K562 (cell line): Measurements from ENCODE around the gene SLC48A1. TPM values are rescaled to one million over a fixed set of nuclear protein-coding genes. Genes with fewer than 3 reads are reported as not detected.

Source experiments
- ATAC-seq: fragments of 200-7000 bp; cut with Tn5 transposase; 3 replicates; pipeline ENCODE4 v1.9.1; 2020; ENCODE audit warnings: moderate library complexity
- BruUV-seq: library from RNA; stranded (reverse); fragments of 400-500 nt; replicated peaks from 2 replicates; lab custom pipeline; 2021; lab: Mats Ljungman, UMichigan
- CTCF ChIA-PET: fragments of 300-600 bp; formaldehyde crosslinking; extraction: SDS; loops from one replicate; lab custom pipeline; 2021; ENCODE audit warnings: low intra/inter-chr PET ratio; lab: Yijun Ruan, JAX
- POLR2A ChIA-PET: fragments of 300-600, 350-650 bp; sonication (Branson Sonifier 250); formaldehyde crosslinking; extraction: SDS; loops from one replicate; lab custom pipeline; 2021; ENCODE audit warnings: antibody characterized with exemption, inconsistent platforms; lab: Yijun Ruan, JAX
- DNase-seq, 4 experiments: peaks; one replicate each; pipeline versions ENCODE4 v3.0.0 to v3.0.0-alpha.2; 2011 to 2018; ENCODE audit warnings: low spot score in 3 of 4, mixed read lengths in 3 of 4; ENCODE audit errors: extremely low read depth in 1 of 4
- FAIRE-seq: peaks from 2 replicates; lab custom pipeline; 2011; peaks lifted over from hg19 to GRCh38; lab: Jason Lieb, UNC
- H2AFZ ChIP-seq: 2 replicates; pipeline ENCODE4 v1.6.0; 2011; ENCODE audit warnings: low read depth, low read length, control low read depth, inconsistent platforms
- H3K27ac ChIP-seq: fragments of 200-600 bp; 3 replicates; pipeline ENCODE4 v1.8.0; 2011; ENCODE audit warnings: low read depth, mild to moderate bottlenecking, control low read depth, inconsistent platforms, low read length, moderate library complexity, mixed read lengths; ENCODE audit errors: extremely low read depth
- H3K27me3 ChIP-seq, 2 experiments: fragments of 300-600 bp in 1 of 2; 2 replicates in 1 of 2; 3 replicates in 1 of 2; pipeline versions ENCODE4 v1.6.0 to v1.8.0; 2011; ENCODE audit warnings: inconsistent platforms in 2 of 2, low read length in 2 of 2, mild to moderate bottlenecking in 1 of 2, mixed read lengths in 1 of 2, moderate library complexity in 1 of 2; ENCODE audit not compliant: control insufficient read depth in 2 of 2, insufficient read depth in 2 of 2
- H3K36me3 ChIP-seq: fragments of 300-600 bp; 3 replicates; pipeline ENCODE4 v1.8.0; 2011; ENCODE audit warnings: mild to moderate bottlenecking, low read length, inconsistent platforms; ENCODE audit not compliant: control insufficient read depth, insufficient read depth
- H3K4me1 ChIP-seq, 2 experiments: fragments of 200-600 bp in 1 of 2; replicated peaks in 1 of 2; 2 replicates in 1 of 2; 3 replicates in 1 of 2; pipeline versions ENCODE4 v1.5.1 to v1.8.0; 2011; ENCODE audit warnings: inconsistent platforms in 2 of 2, low read length in 2 of 2, mild to moderate bottlenecking in 1 of 2, mixed read lengths in 1 of 2, moderate library complexity in 1 of 2; ENCODE audit not compliant: control insufficient read depth in 2 of 2, insufficient read depth in 2 of 2
- H3K4me2 ChIP-seq: 2 replicates; pipeline ENCODE4 v1.6.1; 2011; ENCODE audit warnings: low read length, control low read depth, inconsistent platforms, mixed read lengths; ENCODE audit not compliant: insufficient read depth
- H3K4me3 ChIP-seq: fragments of 200-600 bp; sonication (generic), shearing (Covaris generic); 2 replicates; pipeline ENCODE4 v1.5.1; 2016; ENCODE audit warnings: control low read depth, inconsistent platforms
- H3K79me2 ChIP-seq: fragments of 200-600 bp; 3 replicates; pipeline ENCODE4 v1.8.0; 2011; ENCODE audit warnings: low read length, inconsistent platforms; ENCODE audit not compliant: control insufficient read depth, insufficient read depth
- H3K9ac ChIP-seq, 2 experiments: 2 replicates each; pipeline versions ENCODE4 v1.6.0 to v1.6.1; 2011; ENCODE audit warnings: low read depth in 2 of 2, low read length in 2 of 2, control low read depth in 1 of 2, inconsistent platforms in 1 of 2, mild to moderate bottlenecking in 1 of 2, mixed read lengths in 1 of 2; ENCODE audit not compliant: insufficient read depth in 1 of 2
- H3K9me1 ChIP-seq: one replicate; pipeline ENCODE4 v1.6.0; 2011; ENCODE audit warnings: inconsistent platforms, mild to moderate bottlenecking, low read length, moderate library complexity; ENCODE audit not compliant: control insufficient read depth, insufficient read depth
- H3K9me3 ChIP-seq: replicated peaks from 2 replicates; pipeline ENCODE4 v1.5.1; 2011; ENCODE audit warnings: low read depth, low read length, inconsistent platforms; ENCODE audit not compliant: control insufficient read depth, insufficient read depth
- H4K20me1 ChIP-seq: replicated peaks from 2 replicates; pipeline ENCODE4 v1.6.1; 2011; ENCODE audit warnings: low read length, inconsistent platforms, mixed read lengths; ENCODE audit not compliant: control insufficient read depth, insufficient read depth
- CBX3 ChIP-seq, 2 experiments: IDR thresholded peaks; 1 replicate in 1 of 2; 2 replicates in 1 of 2; pipeline ENCODE4 v1.6.1; 2012; ENCODE audit warnings: inconsistent platforms in 2 of 2, low read length in 2 of 2, borderline replicate concordance in 1 of 2, control low read depth in 1 of 2
- FOXA1 ChIP-seq: fragments of 450-650 bp; IDR thresholded peaks from 2 replicates; pipeline ENCODE4 v1.6.1; 2016; ENCODE audit warnings: mild to moderate bottlenecking, borderline replicate concordance
- SRF ChIP-seq, 2 experiments: fragments of 250-450, 450-650 bp in 1 of 2; sonication (Bioruptor Pico) in 1 of 2; sonication (generic) in 1 of 2; formaldehyde crosslinking; IDR thresholded peaks; 2 replicates each; pipeline versions ENCODE4 v1.5.0 to v1.5.1; 2020 to 2022; ENCODE audit warnings: mild to moderate bottlenecking in 1 of 2, missing genetic modification reagents in 1 of 2
- USF1 ChIP-seq: sonication (generic); formaldehyde crosslinking; IDR thresholded peaks from 2 replicates; pipeline ENCODE4 v1.9.0; 2022; ENCODE audit warnings: mild to moderate bottlenecking, missing genetic modification reagents
- YBX1 ChIP-seq: fragments of 450-650 bp; IDR thresholded peaks from 2 replicates; pipeline ENCODE4 v1.7.1; 2016; ENCODE audit warnings: mild to moderate bottlenecking
- ZNF584 ChIP-seq: fragments of 200-800 bp; sonication (Bioruptor generic); IDR thresholded peaks from 2 replicates; pipeline ENCODE4 v1.6.1; 2016; ENCODE audit warnings: low read depth, mild to moderate bottlenecking, missing genetic modification characterization, missing compliant biosample characterization
- WGBS: fragments of 100-300 bp; shearing (Covaris generic); methylation state at CpG from one replicate; pipeline ENCODE4 v1.1.6; 2016; ENCODE audit warnings: low coverage, mixed read lengths; ENCODE audit not compliant: insufficient coverage; ENCODE audit errors: missing lambda C conversion rate; 5-methylcytosine and 5-hydroxymethylcytosine counted together
- in situ Hi-C: fragments of 300-500 bp; cut with MboI; formaldehyde crosslinking; loops from 4 replicates; pipeline ENCODE4 v1.15.0; 2018; ENCODE audit warnings: inconsistent platforms, mixed read lengths
- intact Hi-C: fragments of 100-400 bp; cut with micrococcal nuclease; formaldehyde crosslinking; loops from 2 replicates; pipeline ENCODE4 v1.14.2; 2022
- polyA plus RNA-seq, 8 experiments: library from polyadenylated mRNA; depleted of rRNA in 4 of 8; stranded (reverse) in 5 of 8; unstranded in 3 of 8; fragments of >200 nt; fragmentation: Nextera tagmentation in 2 of 8; fragmentation: Illumina TruSeq in 1 of 8; extraction: Ambion mirVana in 2 of 8; extraction: Trizol in 1 of 8; gene quantifications; 2 replicates each; pipeline versions ENCODE4 v1.2.1 to v1.2.3, GENCODE V29; 2011 to 2014; ENCODE audit warnings: inconsistent platforms in 1 of 8, missing spikeins in 1 of 8
- total RNA-seq, 7 experiments: library from RNA; depleted of rRNA in 6 of 7; stranded (reverse); fragments of >200 nt in 6 of 7; fragmentation: Illumina TruSeq in 2 of 7; extraction: Trizol in 2 of 7; gene quantifications; 2 replicates each; pipeline versions ENCODE4 v1.2.1 to v1.2.3, GENCODE V29; 2011 to 2021; ENCODE audit warnings: low replicate concordance in 1 of 7

Gene SLC48A1
- total and polyA plus RNA-seq, 9 of the 15 experiments (the other 6 are each of a cell fraction or from before 2014, with no cell fraction given): 10.7 to 37.5 (median 18.7) TPM

GRCh38 chr12:47825173-47825639 is 52.2 kb downstream of the SLC48A1 start:
- peak overlapping the region; percentile 9; the same call in 1 of the 2 replicates for H2AFZ ChIP-seq

More at GRCh38 chr12:47825173-47825639, 52.2 kb downstream of the SLC48A1 start:
- no peak overlapping the region for H3K27ac ChIP-seq
- DNase-seq (no peak), FAIRE-seq (no peak), ATAC-seq (no peak)
- H3K9me1 ChIP-seq: no peaks in the 10 kb centered on the region
- H3K36me3 ChIP-seq: no peaks in the 10 kb centered on the region
- no peaks in the 10 kb centered on the region for H3K9me3 ChIP-seq
- no peak for TF ChIP-seq YBX1
- no peak for TF ChIP-seq FOXA1
- no peak for TF ChIP-seq ZNF584 (CRISPR knock-in tag)
- TF ChIP-seq USF1 (CRISPR knock-in tag): no peak
- no peak for TF ChIP-seq SRF (CRISPR knock-in tag; IDR thresholded peaks at IDR 0.05)
- TF ChIP-seq CBX3 (IDR thresholded peaks at IDR 0.05; ENCODE audit: borderline replicate concordance in 1 of 2, low read length in 2 of 2): no peak
- ChIA-PET CTCF (no interaction called here), POLR2A (interaction anchor here (0.6 to 0.7 kb wide), 2 partner anchors 33 to 554 kb away, joined by 3 read pairs; no protein-coding TSS in a partner anchor)
- H3K4me3 ChIP-seq: no peak overlapping the region
- no peaks in the 10 kb centered on the region for H3K27me3 ChIP-seq
- peaks cover 32 to 42% of the 10 kb centered on the region in 2 experiments for H3K4me1 ChIP-seq
- no TSS peak for BruUV-seq
- in situ Hi-C loops: no loop called here
- H3K4me2 ChIP-seq: no peak overlapping the region
- intact Hi-C loops: no loop called here
- peaks cover 12% of the 10 kb centered on the region for H3K79me2 ChIP-seq
- WGBS: 72% methylated on average over 6 of the region's 6 CpGs
- peak overlapping the region in 1 of 2 experiments; percentile 75; a peak in 2 of 4 replicates for H3K9ac ChIP-seq
- no peaks in the 10 kb centered on the region for H4K20me1 ChIP-seq
